HEK293 (cell line): Measurements from ENCODE around the gene TMPRSS7.

Source experiments
- CTCF ChIA-PET: fragments of 350-600 bp; formaldehyde crosslinking; extraction: SDS; loops from one replicate; lab custom pipeline; 2021; ENCODE audit warnings: antibody characterized with exemption; lab: Yijun Ruan, JAX
- POLR2A ChIA-PET: fragments of 300-600 bp; formaldehyde crosslinking; extraction: SDS; loops from one replicate; lab custom pipeline; 2020; ENCODE audit warnings: antibody characterized with exemption, inconsistent platforms; lab: Yijun Ruan, JAX
- H3K27ac ChIP-seq: fragments of 200-500 bp; sonication (Bioruptor generic); 2 replicates; pipeline ENCODE4 v1.5.1; 2014; ENCODE audit warnings: low read depth, low read length, control low read depth, inconsistent platforms; ENCODE audit errors: extremely low read depth
- H3K36me3 ChIP-seq, 2 experiments: fragments of 200-500 bp in 1 of 2; sonication (Bioruptor generic) in 1 of 2; 1 replicate in 1 of 2; 2 replicates in 1 of 2; pipeline ENCODE4 v1.5.1; 2014 to 2017; ENCODE audit warnings: inconsistent platforms in 2 of 2, low read length in 2 of 2; ENCODE audit not compliant: control insufficient read depth in 2 of 2, insufficient read depth in 1 of 2
- H3K4me1 ChIP-seq: fragments of 200-500 bp; sonication (Bioruptor generic); 2 replicates; pipeline ENCODE4 v1.5.1; 2014; ENCODE audit warnings: mild to moderate bottlenecking, low read length, inconsistent platforms; ENCODE audit not compliant: control insufficient read depth, insufficient read depth
- H3K4me3 ChIP-seq: 2 replicates; pipeline ENCODE4 v1.5.1; 2011; ENCODE audit warnings: low read depth, mild to moderate bottlenecking, control low read depth, low read length, moderate library complexity
- H3K9me3 ChIP-seq: fragments of 200-500 bp; sonication (Bioruptor generic); 2 replicates; pipeline ENCODE4 v1.5.1; 2014; ENCODE audit warnings: low read depth, low read length, inconsistent platforms; ENCODE audit not compliant: control insufficient read depth, insufficient read depth
- BCL11B ChIP-seq: fragments of 450-650 bp; formaldehyde crosslinking; IDR thresholded peaks from 2 replicates; pipeline ENCODE4 v1.5.1; 2016; ENCODE audit warnings: low read depth, missing biosample characterization, missing genetic modification characterization
- HIC1 ChIP-seq: fragments of 450-650 bp; formaldehyde crosslinking; IDR thresholded peaks from 2 replicates; pipeline ENCODE4 v1.5.1; 2016; ENCODE audit warnings: missing biosample characterization, missing genetic modification characterization
- HOXD13 ChIP-seq: sonication (generic); formaldehyde crosslinking; IDR thresholded peaks from 2 replicates; pipeline ENCODE4 v1.8.0; 2022; ENCODE audit warnings: missing genetic modification reagents, borderline replicate concordance
- KLF1 ChIP-seq: fragments of 450-650 bp; formaldehyde crosslinking; IDR thresholded peaks from 2 replicates; pipeline ENCODE4 v1.5.1; 2016; ENCODE audit warnings: missing biosample characterization, missing genetic modification characterization
- YY2 ChIP-seq: fragments of 450-650 bp; formaldehyde crosslinking; IDR thresholded peaks from 2 replicates; pipeline ENCODE4 v1.5.1; 2016; ENCODE audit warnings: missing biosample characterization, missing genetic modification characterization
- ZBTB1 ChIP-seq: fragments of 450-650 bp; formaldehyde crosslinking; IDR thresholded peaks from 2 replicates; pipeline ENCODE4 v1.5.1; 2016; ENCODE audit warnings: missing biosample characterization, missing genetic modification characterization
- ZIC2 ChIP-seq: fragments of 450-650 bp; formaldehyde crosslinking; IDR thresholded peaks from 2 replicates; pipeline ENCODE4 v1.5.1; 2016; ENCODE audit warnings: missing biosample characterization, missing genetic modification characterization
- ZNF146 ChIP-seq: fragments of 450-650 bp; formaldehyde crosslinking; IDR thresholded peaks from 2 replicates; pipeline ENCODE4 v1.5.1; 2016; ENCODE audit warnings: missing biosample characterization, missing genetic modification characterization
- ZNF19 ChIP-seq: fragments of 450-650 bp; formaldehyde crosslinking; IDR thresholded peaks from 2 replicates; pipeline ENCODE4; 2016; ENCODE audit warnings: missing biosample characterization, missing genetic modification characterization, low read depth
- ZNF211 ChIP-seq: fragments of 450-650 bp; formaldehyde crosslinking; IDR thresholded peaks from 2 replicates; pipeline ENCODE4 v1.5.1; 2016; ENCODE audit warnings: low read depth, missing biosample characterization, missing genetic modification characterization
- ZNF239 ChIP-seq: fragments of 450-650 bp; formaldehyde crosslinking; IDR thresholded peaks from 2 replicates; pipeline ENCODE4 v1.5.1; 2016; ENCODE audit warnings: missing biosample characterization, missing genetic modification characterization
- ZNF26 ChIP-seq: fragments of 450-650 bp; formaldehyde crosslinking; IDR thresholded peaks from 2 replicates; pipeline ENCODE4 v1.5.1; 2016; ENCODE audit warnings: missing biosample characterization, missing genetic modification characterization
- ZNF37A ChIP-seq: fragments of 450-650 bp; IDR thresholded peaks from 2 replicates; pipeline ENCODE4 v1.5.1; 2018; ENCODE audit warnings: missing biosample characterization, missing genetic modification characterization
- ZNF549 ChIP-seq: fragments of 450-650 bp; IDR thresholded peaks from 2 replicates; pipeline ENCODE4 v1.5.1; 2018; ENCODE audit warnings: missing biosample characterization, missing genetic modification characterization, mild to moderate bottlenecking, inconsistent platforms, moderate library complexity
- ZNF555 ChIP-seq: fragments of 450-650 bp; formaldehyde crosslinking; conservative IDR thresholded peaks from 2 replicates; pipeline ENCODE4 v1.5.1; 2017; ENCODE audit warnings: missing biosample characterization, mild to moderate bottlenecking, missing genetic modification characterization, inconsistent platforms
- ZNF610 ChIP-seq: fragments of 450-650 bp; formaldehyde crosslinking; IDR thresholded peaks from 2 replicates; pipeline ENCODE4 v1.5.1; 2016; ENCODE audit warnings: missing biosample characterization, missing genetic modification characterization, borderline replicate concordance
- ZNF621 ChIP-seq: fragments of 450-650 bp; formaldehyde crosslinking; IDR thresholded peaks from 2 replicates; pipeline ENCODE4 v1.5.1; 2017; ENCODE audit warnings: missing biosample characterization, missing genetic modification characterization
- ZNF639 ChIP-seq: fragments of 450-650 bp; formaldehyde crosslinking; IDR thresholded peaks from 2 replicates; pipeline ENCODE4 v1.5.1; 2016; ENCODE audit warnings: missing biosample characterization, missing genetic modification characterization
- ZNF670 ChIP-seq: fragments of 450-650 bp; formaldehyde crosslinking; IDR thresholded peaks from 2 replicates; pipeline ENCODE4 v1.5.1; 2016; ENCODE audit warnings: missing biosample characterization, missing genetic modification characterization, low read depth
- ZNF76 ChIP-seq: fragments of 450-650 bp; formaldehyde crosslinking; IDR thresholded peaks from 2 replicates; pipeline ENCODE4; 2016; ENCODE audit warnings: low read depth, missing biosample characterization, missing genetic modification characterization, borderline replicate concordance
- ZNF837 ChIP-seq: fragments of 450-650 bp; formaldehyde crosslinking; IDR thresholded peaks from 2 replicates; pipeline ENCODE4 v1.5.1; 2016; ENCODE audit warnings: missing biosample characterization, missing genetic modification characterization
- ZSCAN18 ChIP-seq: fragments of 450-650 bp; formaldehyde crosslinking; IDR thresholded peaks from 2 replicates; pipeline ENCODE4 v1.5.1; 2016; ENCODE audit warnings: missing biosample characterization, missing genetic modification characterization
- ZSCAN23 ChIP-seq: fragments of 450-650 bp; formaldehyde crosslinking; IDR thresholded peaks from 2 replicates; pipeline ENCODE4 v1.5.1; 2016; ENCODE audit warnings: missing biosample characterization, missing genetic modification characterization

Gene TMPRSS7

GRCh38 chr3:112128843-112129727, 94.5 kb downstream of the TMPRSS7 start:
- CTCF ChIA-PET = no interaction called here
- no peak overlapping the region for H3K4me3 ChIP-seq
- H3K27ac ChIP-seq = no peak overlapping the region
- peaks cover 0 to 15% of the 10 kb centered on the region in 2 experiments; a peak in 1 of 3 replicates for H3K36me3 ChIP-seq
- H3K4me1 ChIP-seq = peaks cover 7% of the 10 kb centered on the region; the same call in 1 of the 2 replicates
- POLR2A ChIA-PET = no interaction called here
- no peaks in the 10 kb centered on the region for H3K9me3 ChIP-seq
- TF ChIP-seq ZNF610 (tag by site-specific recombination) (no peak), ZNF621 (tag by site-specific recombination) (no peak), ZNF211 (tag by site-specific recombination) (no peak), YY2 (tag by site-specific recombination) (no peak), ZNF239 (tag by site-specific recombination) (no peak), ZNF670 (tag by site-specific recombination) (no peak)

GRCh38 chr3:112129925-112130637, 95.5 kb downstream of the TMPRSS7 start:
- Histone ChIP-seq H3K27ac (no peak overlapping the region), H3K36me3 (peaks cover 0 to 15% of the 10 kb centered on the region in 2 experiments; a peak in 1 of 3 replicates), H3K4me3 (no peak overlapping the region), H3K4me1 (peaks cover 14% of the 10 kb centered on the region; the same call in 1 of the 2 replicates), H3K9me3 (no peaks in the 10 kb centered on the region)
- CTCF ChIA-PET = no interaction called here
- TF ChIP-seq ZNF211 (tag by site-specific recombination) (no peak), ZSCAN18 (no peak), ZSCAN23 (tag by site-specific recombination) (no peak), ZNF26 (tag by site-specific recombination) (no peak), ZNF837 (tag by site-specific recombination) (no peak)
- POLR2A ChIA-PET = no interaction called here

GRCh38 chr3:112130638-112130993, 96.1 kb downstream of the TMPRSS7 start:
- POLR2A ChIA-PET = no interaction called here
- Histone ChIP-seq H3K27ac (no peak overlapping the region), H3K4me3 (no peak overlapping the region), H3K4me1 (peaks cover 17% of the 10 kb centered on the region; the same call in 1 of the 2 replicates), H3K36me3 (peaks cover 0 to 15% of the 10 kb centered on the region in 2 experiments; a peak in 1 of 3 replicates), H3K9me3 (no peaks in the 10 kb centered on the region)
- CTCF ChIA-PET = interaction anchor here (0.6 to 0.9 kb wide), 2 partner anchors 19 to 94 kb away, joined by 3 to 4 read pairs; no protein-coding TSS in a partner anchor
- TF ChIP-seq HIC1 (tag by site-specific recombination) (no peak), HOXD13 (no peak), ZIC2 (no peak), ZNF639 (tag by site-specific recombination) (no peak), KLF1 (tag by site-specific recombination) (no peak), ZNF610 (tag by site-specific recombination) (no peak), ZNF37A (no peak), ZNF146 (tag by site-specific recombination) (no peak), ZNF19 (no peak), ZNF549 (tag by site-specific recombination) (no peak), ZNF211 (tag by site-specific recombination) (no peak), ZNF76 (tag by site-specific recombination) (no peak), BCL11B (tag by site-specific recombination) (no peak), ZNF555 (tag by site-specific recombination) (no peak), ZBTB1 (no peak)
